ENCODE measurements around the gene MRC1.

The MRC1 gene

GRCh38 chr10:17817790-17818189 lies 8.6 kb downstream of the MRC1 start:
- no peak overlapping the region for H3K4me3 ChIP-seq (ENCODE audit: low read depth, low read length)
- no peak for TF ChIP-seq CTCF (IDR thresholded peaks at IDR 0.05; ENCODE audit: low read depth, low read length, missing control alignments)
- DNase-seq (ENCODE audit: low read depth) = no peak

- no peak for TF ChIP-seq CTCF (IDR thresholded peaks at IDR 0.05; ENCODE audit: low read depth, low read length, missing control alignments)
- no peak overlapping the region for H3K4me3 ChIP-seq (ENCODE audit: low read depth, low read length)
- DNase-seq (ENCODE audit: low read depth) = no peak
Observed at GRCh38 chr10:17819836-17820235, 10.7 kb downstream of the MRC1 start.

GRCh38 chr10:17820943-17821342 lies 11.8 kb downstream of the MRC1 start:
- no peak for DNase-seq (ENCODE audit: low read depth)
- H3K4me3 ChIP-seq (ENCODE audit: low read depth, low read length) = no peak overlapping the region
- no peak for TF ChIP-seq CTCF (IDR thresholded peaks at IDR 0.05; ENCODE audit: low read depth, low read length, missing control alignments)

GRCh38 chr10:17821893-17822292 lies 12.7 kb downstream of the MRC1 start:
- no peak for TF ChIP-seq CTCF (IDR thresholded peaks at IDR 0.05; ENCODE audit: low read depth, low read length, missing control alignments)
- H3K4me3 ChIP-seq (ENCODE audit: low read depth, low read length) = no peak overlapping the region
- DNase-seq (ENCODE audit: low read depth) = no peak

GRCh38 chr10:17831341-17831740 lies 22.2 kb downstream of the MRC1 start:
- TF ChIP-seq CTCF (IDR thresholded peaks at IDR 0.05; ENCODE audit: low read depth, low read length, missing control alignments) = no peak
- DNase-seq (ENCODE audit: low read depth) = no peak

GRCh38 chr10:17831896-17832295 lies 22.7 kb downstream of the MRC1 start:
- no peak for TF ChIP-seq CTCF (IDR thresholded peaks at IDR 0.05; ENCODE audit: low read depth, low read length, missing control alignments)
- DNase-seq (ENCODE audit: low read depth) = no peak
- H3K4me3 ChIP-seq (ENCODE audit: low read depth, low read length) = no peak overlapping the region

More at GRCh38 chr10:17831341-17831740, 22.2 kb downstream of the MRC1 start:
- H3K4me3 ChIP-seq (ENCODE audit: low read depth, low read length) = no peak overlapping the region

GRCh38 chr10:17833656-17834055 lies 24.5 kb downstream of the MRC1 start:
- no peak overlapping the region for H3K4me3 ChIP-seq (ENCODE audit: low read depth, low read length)
- DNase-seq (ENCODE audit: low read depth) = no peak
- no peak for TF ChIP-seq CTCF (IDR thresholded peaks at IDR 0.05; ENCODE audit: low read depth, low read length, missing control alignments)
